Eye (tissue), 1 donor: Measurements from ENCODE around the gene METTL14.

Source experiments
- DNase-seq: peaks from one replicate; pipeline ENCODE4 v3.0.0-alpha.2; 2015

The METTL14 gene

DNA sequence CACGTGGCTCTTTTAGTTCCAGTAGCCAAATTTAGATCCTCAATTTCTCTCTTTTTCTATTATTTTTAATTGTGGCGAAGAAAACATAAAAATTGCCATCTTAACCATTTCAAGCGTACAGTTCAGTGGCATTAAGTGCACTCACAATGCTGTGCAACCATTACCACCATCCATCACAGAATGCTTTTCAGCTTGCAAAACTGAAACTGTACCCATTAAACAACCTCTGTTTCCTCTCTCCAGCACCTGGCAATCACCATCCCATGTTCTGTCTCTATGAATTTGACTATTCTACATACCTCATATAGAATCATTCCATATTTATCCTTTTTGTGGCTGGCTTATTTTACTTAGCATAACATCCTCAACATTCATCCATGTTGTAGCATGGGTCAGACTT lies 74.9 kb downstream of the METTL14 start:
- no peak for DNase-seq

DNA sequence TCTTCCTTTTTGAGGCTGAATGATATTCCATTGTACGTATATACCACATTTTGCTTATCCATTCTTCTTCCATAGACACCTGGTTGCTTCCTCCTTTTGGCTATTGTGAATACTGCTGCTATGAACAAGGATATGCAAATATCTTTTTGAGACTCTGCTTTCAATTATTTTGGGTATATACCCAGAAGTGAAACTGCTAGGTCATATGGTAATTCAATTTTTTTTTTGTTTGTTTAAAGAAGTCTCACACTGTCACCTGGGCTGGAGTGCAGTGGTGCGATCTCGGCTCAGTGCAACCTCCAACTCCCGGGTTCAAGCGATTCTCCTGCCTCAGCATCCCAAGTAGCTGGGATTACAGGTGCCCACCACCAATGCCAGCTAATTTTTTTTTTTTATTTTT lies 75.3 kb downstream of the METTL14 start:
- DNase-seq = no peak

DNA sequence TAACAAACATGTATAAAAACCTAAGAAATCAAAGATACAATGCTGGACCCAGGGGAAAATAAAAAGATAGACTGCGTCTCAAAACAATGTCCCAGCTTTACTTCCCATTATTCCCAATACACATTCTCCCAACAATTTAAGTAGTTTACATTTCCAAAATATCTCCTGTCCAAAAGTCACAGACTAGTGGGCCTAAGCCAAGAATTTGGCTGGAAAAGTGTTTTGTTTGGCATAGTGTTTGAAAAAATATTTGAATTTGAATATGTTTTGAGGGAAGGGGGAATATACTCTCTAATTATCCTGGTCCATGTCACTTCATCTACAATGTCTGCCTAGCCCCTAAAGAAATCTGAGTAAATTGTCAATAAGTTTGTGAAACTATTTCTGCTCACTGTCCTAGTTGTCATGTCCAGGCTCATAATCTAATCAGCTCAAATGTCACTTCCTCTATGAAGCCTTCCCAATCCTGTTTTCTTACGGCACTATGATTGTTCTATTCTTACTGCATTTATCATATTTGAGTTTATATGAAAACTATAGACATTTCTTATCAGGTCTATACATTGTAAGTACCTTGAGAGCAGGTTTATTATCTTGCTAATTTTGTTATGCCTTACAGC lies 76.3 kb downstream of the METTL14 start:
- DNase-seq = no peak

GRCh38 chr4:118762155-118762554 lies 77.0 kb downstream of the METTL14 start:
- peak; percentile 44 for DNase-seq

- peak; percentile 61 for DNase-seq
Observed at GRCh38 chr4:118762730-118763477, 77.7 kb downstream of the METTL14 start.
